Upper lobe of right lung (tissue), 1 donor: ENCODE data around the gene SH3RF2. TPM values are rescaled to one million over a fixed set of nuclear protein-coding genes. Genes with fewer than 3 reads are reported as not detected.

Experiments
- ATAC-seq: fragments of 200-7000 bp; cut with Tn5 transposase; one replicate; pipeline ENCODE4 v1.9.1; 2020; ENCODE audit warnings: mild to moderate bottlenecking, moderate library complexity
- DNase-seq: peaks from one replicate; pipeline ENCODE4 v3.0.0-alpha.2; 2020
- H3K27ac ChIP-seq: fragments of 200-600 bp; one replicate; pipeline ENCODE4 v1.8.0; 2022
- H3K27me3 ChIP-seq: fragments of 200-600 bp; one replicate; pipeline ENCODE4 v1.8.0; 2022; ENCODE audit warnings: mild to moderate bottlenecking
- H3K36me3 ChIP-seq: fragments of 200-600 bp; one replicate; pipeline ENCODE4 v1.8.0; 2022
- H3K4me1 ChIP-seq: fragments of 200-600 bp; one replicate; pipeline ENCODE4 v1.8.0; 2022
- H3K4me3 ChIP-seq: fragments of 200-600 bp; one replicate; pipeline ENCODE4 v1.8.0; 2022; ENCODE audit warnings: mild to moderate bottlenecking
- H3K9me3 ChIP-seq: fragments of 200-600 bp; one replicate; pipeline ENCODE4 v1.8.0; 2022
- CTCF ChIP-seq: fragments of 200-600 bp; IDR thresholded peaks from one replicate; pipeline ENCODE4 v1.8.0; 2022; ENCODE audit warnings: antibody characterized with exemption
- intact Hi-C: fragments of 100-400 bp; cut with DNase I; formaldehyde crosslinking; loops from one replicate; pipeline ENCODE4 v1.11.0; 2022
- total RNA-seq: library from RNA; stranded (reverse); fragmentation: NEBNext Ultra II Directional; extraction: Animal tissue kit (Norgen Biotek cat#: 25700); gene quantifications from one replicate; pipeline ENCODE4 v1.2.1, GENCODE V29; 2021
- donor health status: DM: no; HTN: yes; CAD: no; lungs with severe emphysema.

SH3RF2 gene
- total RNA-seq, 1 donor from 2014 or later = 12.4 TPM

GRCh38 chr5:145978708-145979107 lies 42.3 kb downstream of the SH3RF2 start:
- no peaks in the 10 kb centered on the region for H3K9me3 ChIP-seq
- no peak overlapping the region for H3K27ac ChIP-seq
- no peak for TF ChIP-seq CTCF
- H3K27me3 ChIP-seq = no peaks in the 10 kb centered on the region
- intact Hi-C loops = no loop called here
- H3K4me1 ChIP-seq = peaks cover 15% of the 10 kb centered on the region
- ATAC-seq = no peak
- H3K36me3 ChIP-seq = no peaks in the 10 kb centered on the region
- no peak for DNase-seq
- H3K4me3 ChIP-seq = no peak overlapping the region

- no peaks in the 10 kb centered on the region for H3K36me3 ChIP-seq
- no peak for TF ChIP-seq CTCF
- H3K27me3 ChIP-seq = no peaks in the 10 kb centered on the region
- ATAC-seq = no peak
- no peak for DNase-seq
- no peak overlapping the region for H3K4me3 ChIP-seq
- no peaks in the 10 kb centered on the region for H3K9me3 ChIP-seq
- intact Hi-C loops = no loop called here
- no peak overlapping the region for H3K27ac ChIP-seq
- peaks cover 15% of the 10 kb centered on the region for H3K4me1 ChIP-seq
These were observed 43.2 kb downstream of the SH3RF2 start for GRCh38 chr5:145979270-145980223.

GRCh38 chr5:145980259-145980658 lies 43.9 kb downstream of the SH3RF2 start:
- no peak for TF ChIP-seq CTCF
- no peaks in the 10 kb centered on the region for H3K27me3 ChIP-seq
- ATAC-seq = no peak
- intact Hi-C loops = no loop called here
- H3K27ac ChIP-seq = no peak overlapping the region
- no peak for DNase-seq
- peaks cover 15% of the 10 kb centered on the region for H3K4me1 ChIP-seq
- H3K4me3 ChIP-seq = no peak overlapping the region
- no peaks in the 10 kb centered on the region for H3K9me3 ChIP-seq
- H3K36me3 ChIP-seq = no peaks in the 10 kb centered on the region

- intact Hi-C loops = no loop called here
- Histone ChIP-seq H3K4me1 (peaks cover 15% of the 10 kb centered on the region), H3K9me3 (no peaks in the 10 kb centered on the region), H3K4me3 (no peak overlapping the region), H3K36me3 (no peaks in the 10 kb centered on the region), H3K27ac (no peak overlapping the region), H3K27me3 (no peaks in the 10 kb centered on the region)
- no peak for DNase-seq
- no peak for TF ChIP-seq CTCF
- ATAC-seq = no peak
These were observed 44.3 kb downstream of the SH3RF2 start for GRCh38 chr5:145980718-145981117.

GRCh38 chr5:145981589-145982571 lies 45.5 kb downstream of the SH3RF2 start:
- TF ChIP-seq CTCF = no peak
- no peaks in the 10 kb centered on the region for H3K9me3 ChIP-seq
- ATAC-seq (peak; percentile 82), DNase-seq (no peak)
- no peak overlapping the region for H3K27ac ChIP-seq
- no peak overlapping the region for H3K4me3 ChIP-seq
- intact Hi-C loops = no loop called here
- no peaks in the 10 kb centered on the region for H3K27me3 ChIP-seq
- H3K36me3 ChIP-seq = no peaks in the 10 kb centered on the region
- peaks cover 15% of the 10 kb centered on the region for H3K4me1 ChIP-seq
